GM23338 (cell line): Measurements from ENCODE around the gene AXL.

ENCODE experiments used
- EZH2phosphoT487 ChIP-seq: fragments of 200-600 bp; sonication (generic); IDR thresholded peaks from one replicate; pipeline ENCODE4 v1.8.1; 2018; ENCODE audit warnings: antibody characterized with exemption; ENCODE audit not compliant: unreplicated experiment
- TF ChIP-seq, protein P1 (sequence below), 2 experiments: fragments of 200-600 bp in 1 of 2; sonication (generic) in 1 of 2; conservative IDR thresholded peaks; 2 replicates each; pipeline versions ENCODE4 v1.5.1 to v1.6.1; 2016 to 2017; ENCODE audit warnings: antibody characterized with exemption in 2 of 2, low read depth in 2 of 2, mild to moderate bottlenecking in 2 of 2, moderate library complexity in 1 of 2

GRCh38 chr19:41233748-41234240 is 14.8 kb downstream of the AXL start:
- TF ChIP-seq EZH2phosphoT487: no peak
- TF ChIP-seq, protein P1, sequence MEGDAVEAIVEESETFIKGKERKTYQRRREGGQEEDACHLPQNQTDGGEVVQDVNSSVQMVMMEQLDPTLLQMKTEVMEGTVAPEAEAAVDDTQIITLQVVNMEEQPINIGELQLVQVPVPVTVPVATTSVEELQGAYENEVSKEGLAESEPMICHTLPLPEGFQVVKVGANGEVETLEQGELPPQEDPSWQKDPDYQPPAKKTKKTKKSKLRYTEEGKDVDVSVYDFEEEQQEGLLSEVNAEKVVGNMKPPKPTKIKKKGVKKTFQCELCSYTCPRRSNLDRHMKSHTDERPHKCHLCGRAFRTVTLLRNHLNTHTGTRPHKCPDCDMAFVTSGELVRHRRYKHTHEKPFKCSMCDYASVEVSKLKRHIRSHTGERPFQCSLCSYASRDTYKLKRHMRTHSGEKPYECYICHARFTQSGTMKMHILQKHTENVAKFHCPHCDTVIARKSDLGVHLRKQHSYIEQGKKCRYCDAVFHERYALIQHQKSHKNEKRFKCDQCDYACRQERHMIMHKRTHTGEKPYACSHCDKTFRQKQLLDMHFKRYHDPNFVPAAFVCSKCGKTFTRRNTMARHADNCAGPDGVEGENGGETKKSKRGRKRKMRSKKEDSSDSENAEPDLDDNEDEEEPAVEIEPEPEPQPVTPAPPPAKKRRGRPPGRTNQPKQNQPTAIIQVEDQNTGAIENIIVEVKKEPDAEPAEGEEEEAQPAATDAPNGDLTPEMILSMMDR (conservative IDR thresholded peaks at IDR 0.05; ENCODE audit: low read depth in 2 of 2): no peak
